ENCODE data around the gene CAMSAP3. TPM values are rescaled to one million over a fixed set of nuclear protein-coding genes. Genes with fewer than 3 reads are reported as not detected.

Gene CAMSAP3
- total RNA-seq, 2 donors from 2014 or later = 0.85 TPM; not detected in 1

DNA sequence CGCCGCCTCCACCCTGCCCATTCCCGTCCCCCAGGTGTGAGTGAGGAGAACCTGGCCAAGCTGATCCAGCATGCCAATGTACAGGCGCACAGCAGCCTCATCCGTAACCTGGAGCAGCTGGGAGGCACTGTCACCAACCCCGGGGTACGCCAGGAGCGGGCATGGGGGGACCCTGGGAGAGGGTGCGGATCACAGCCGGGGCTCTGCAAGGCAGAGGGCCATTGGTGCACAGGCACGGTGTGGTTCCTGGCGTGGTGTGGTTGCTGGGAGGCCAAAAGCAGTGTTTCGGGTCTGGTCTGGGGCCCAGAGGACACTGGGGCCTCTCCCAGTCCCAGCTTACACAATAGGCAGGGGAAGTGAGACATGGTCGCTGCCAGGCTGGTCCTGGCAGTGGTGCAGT is 49.5 kb downstream of the CAMSAP3 start:
- Histone ChIP-seq H3K27me3 (replicated peaks; ENCODE audit: insufficient read depth) (no peaks in the 10 kb centered on the region), H3K9me3 (no peaks in the 10 kb centered on the region), H3K27ac (no peak overlapping the region), H3K4me1 (ENCODE audit: control insufficient read depth in 1 of 2, low read depth in 2 of 2) (no peaks in the 10 kb centered on the region), H3K36me3 (no peaks in the 10 kb centered on the region), H3K4me3 (no peak overlapping the region)
- DNase-seq (ENCODE audit: low spot score) = no peak
- TF ChIP-seq, protein P1, sequence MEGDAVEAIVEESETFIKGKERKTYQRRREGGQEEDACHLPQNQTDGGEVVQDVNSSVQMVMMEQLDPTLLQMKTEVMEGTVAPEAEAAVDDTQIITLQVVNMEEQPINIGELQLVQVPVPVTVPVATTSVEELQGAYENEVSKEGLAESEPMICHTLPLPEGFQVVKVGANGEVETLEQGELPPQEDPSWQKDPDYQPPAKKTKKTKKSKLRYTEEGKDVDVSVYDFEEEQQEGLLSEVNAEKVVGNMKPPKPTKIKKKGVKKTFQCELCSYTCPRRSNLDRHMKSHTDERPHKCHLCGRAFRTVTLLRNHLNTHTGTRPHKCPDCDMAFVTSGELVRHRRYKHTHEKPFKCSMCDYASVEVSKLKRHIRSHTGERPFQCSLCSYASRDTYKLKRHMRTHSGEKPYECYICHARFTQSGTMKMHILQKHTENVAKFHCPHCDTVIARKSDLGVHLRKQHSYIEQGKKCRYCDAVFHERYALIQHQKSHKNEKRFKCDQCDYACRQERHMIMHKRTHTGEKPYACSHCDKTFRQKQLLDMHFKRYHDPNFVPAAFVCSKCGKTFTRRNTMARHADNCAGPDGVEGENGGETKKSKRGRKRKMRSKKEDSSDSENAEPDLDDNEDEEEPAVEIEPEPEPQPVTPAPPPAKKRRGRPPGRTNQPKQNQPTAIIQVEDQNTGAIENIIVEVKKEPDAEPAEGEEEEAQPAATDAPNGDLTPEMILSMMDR (IDR thresholded peaks at IDR 0.05) = no peak
- no peak for ATAC-seq (ENCODE audit: insufficient number of reproducible peaks, low FRiP score, low read depth)

- no peaks in the 10 kb centered on the region for H3K4me1 ChIP-seq (ENCODE audit: control insufficient read depth in 1 of 2, low read depth in 2 of 2)
- no peaks in the 10 kb centered on the region for H3K36me3 ChIP-seq
- no peak for ATAC-seq (ENCODE audit: insufficient number of reproducible peaks, low FRiP score, low read depth)
- no peak overlapping the region for H3K4me3 ChIP-seq
- no peaks in the 10 kb centered on the region for H3K9me3 ChIP-seq
- no peak overlapping the region for H3K27ac ChIP-seq
- TF ChIP-seq, protein P1 (IDR thresholded peaks at IDR 0.05) = no peak
- no peaks in the 10 kb centered on the region for H3K27me3 ChIP-seq (replicated peaks; ENCODE audit: insufficient read depth)
- DNase-seq (ENCODE audit: low spot score) = no peak
Observed at GRCh38 chr19:7645656-7646425, 50.2 kb downstream of the CAMSAP3 start.

- H3K9me3 ChIP-seq = no peaks in the 10 kb centered on the region
- no peak overlapping the region for H3K4me3 ChIP-seq
- no peaks in the 10 kb centered on the region for H3K36me3 ChIP-seq
- no peaks in the 10 kb centered on the region for H3K27me3 ChIP-seq (replicated peaks; ENCODE audit: insufficient read depth)
- ATAC-seq (ENCODE audit: insufficient number of reproducible peaks, low FRiP score, low read depth) (no peak), DNase-seq (ENCODE audit: low spot score) (no peak)
- no peaks in the 10 kb centered on the region for H3K4me1 ChIP-seq (ENCODE audit: control insufficient read depth in 1 of 2, low read depth in 2 of 2)
- no peak overlapping the region for H3K27ac ChIP-seq
- TF ChIP-seq, protein P1 (IDR thresholded peaks at IDR 0.05) = no peak
Observed at GRCh38 chr19:7646426-7646700, 50.7 kb downstream of the CAMSAP3 start.

DNA sequence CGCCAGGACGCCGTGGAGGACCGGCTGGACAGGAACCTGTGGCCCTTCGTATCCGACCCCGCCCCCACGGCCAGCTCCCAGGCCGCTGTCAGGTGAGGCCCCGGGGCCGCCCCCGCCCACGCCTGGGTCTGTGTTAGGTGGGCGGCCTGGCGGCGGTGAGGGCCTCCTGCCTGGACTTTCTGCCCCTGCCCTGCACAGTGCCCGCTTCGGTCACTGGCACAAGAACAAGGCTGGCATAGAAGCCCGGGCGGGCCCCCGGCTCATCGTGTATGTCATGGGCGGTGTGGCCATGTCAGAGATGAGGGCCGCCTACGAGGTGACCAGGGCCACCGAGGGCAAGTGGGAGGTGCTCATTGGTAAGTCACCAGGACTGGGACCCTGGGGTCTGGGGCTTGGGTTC is 51.5 kb downstream of the CAMSAP3 start:
- Histone ChIP-seq H3K27ac (no peak overlapping the region), H3K27me3 (replicated peaks; ENCODE audit: insufficient read depth) (no peaks in the 10 kb centered on the region), H3K9me3 (no peaks in the 10 kb centered on the region), H3K4me3 (no peak overlapping the region), H3K36me3 (no peaks in the 10 kb centered on the region), H3K4me1 (ENCODE audit: control insufficient read depth in 1 of 2, low read depth in 2 of 2) (peaks cover 0 to 1% of the 10 kb centered on the region in 2 donors)
- no peak for ATAC-seq (ENCODE audit: insufficient number of reproducible peaks, low FRiP score, low read depth)
- TF ChIP-seq, protein P1 (IDR thresholded peaks at IDR 0.05) = no peak
- no peak for DNase-seq (ENCODE audit: low spot score)

GRCh38 chr19:7648265-7649014 is 52.8 kb downstream of the CAMSAP3 start:
- ATAC-seq (ENCODE audit: insufficient number of reproducible peaks, low FRiP score, low read depth) (no peak), DNase-seq (ENCODE audit: low spot score) (no peak)
- H3K27ac ChIP-seq = no peak overlapping the region
- no peaks in the 10 kb centered on the region for H3K27me3 ChIP-seq (replicated peaks; ENCODE audit: insufficient read depth)
- no peak overlapping the region for H3K4me3 ChIP-seq
- no peaks in the 10 kb centered on the region for H3K9me3 ChIP-seq
- no peaks in the 10 kb centered on the region for H3K36me3 ChIP-seq
- H3K4me1 ChIP-seq (ENCODE audit: control insufficient read depth in 1 of 2, low read depth in 2 of 2) = peaks cover 0 to 5% of the 10 kb centered on the region in 2 donors
- TF ChIP-seq, protein P1 (IDR thresholded peaks at IDR 0.05) = no peak

All from thoracic aorta (tissue), 2 donors.